ENCODE data around the gene ZIC1.

Gene ZIC1

DNA sequence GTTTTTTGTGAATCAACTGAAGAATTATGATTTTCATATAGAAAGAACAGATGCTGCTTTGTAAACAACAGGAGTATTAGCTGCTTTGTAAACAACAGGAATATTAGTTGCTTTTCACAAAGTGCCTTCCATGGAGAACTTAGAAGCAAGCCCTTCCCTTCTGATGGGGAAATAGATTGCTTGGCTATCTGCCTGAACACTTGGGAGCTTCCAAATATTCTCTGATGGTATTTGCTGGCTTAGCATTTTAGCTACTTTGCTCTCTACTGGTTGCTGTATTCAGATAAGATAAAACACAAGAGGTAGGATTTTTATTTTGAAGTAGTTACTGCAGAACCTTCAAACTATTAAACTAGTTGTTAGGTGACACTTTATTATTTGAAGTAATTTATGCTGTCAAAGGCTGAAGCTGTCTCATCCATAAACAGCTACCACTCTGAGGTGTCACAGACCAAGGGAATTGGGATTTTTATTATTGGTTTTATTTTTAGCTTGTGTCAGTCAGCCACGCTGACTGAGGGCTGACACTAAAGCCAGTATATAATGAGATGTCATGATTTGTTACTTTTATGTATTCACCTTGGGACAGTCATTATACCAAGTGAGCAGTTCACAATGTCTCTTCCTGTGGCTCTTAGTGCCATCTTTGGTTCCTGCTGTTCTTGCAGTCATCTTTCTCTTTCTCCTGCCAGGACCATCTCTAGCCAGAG, 50.0 kb downstream of the ZIC1 start:
- Histone ChIP-seq H3K36me3 (ENCODE audit: control insufficient read depth, low read depth, low read length) (no peaks in the 10 kb centered on the region), H3K27me3 (ENCODE audit: control insufficient read depth, insufficient read depth, low read length) (no peaks in the 10 kb centered on the region), H3K9ac (ENCODE audit: low read length) (no peak overlapping the region), H3K4me1 (ENCODE audit: control insufficient read depth, low read depth, low read length) (peaks cover 6% of the 10 kb centered on the region), H3K4me3 (ENCODE audit: low read length) (no peak overlapping the region), H3K27ac (ENCODE audit: low read length) (no peak overlapping the region), H3K9me3 (ENCODE audit: control insufficient read depth, low read depth, low read length) (no peaks in the 10 kb centered on the region)

DNA sequence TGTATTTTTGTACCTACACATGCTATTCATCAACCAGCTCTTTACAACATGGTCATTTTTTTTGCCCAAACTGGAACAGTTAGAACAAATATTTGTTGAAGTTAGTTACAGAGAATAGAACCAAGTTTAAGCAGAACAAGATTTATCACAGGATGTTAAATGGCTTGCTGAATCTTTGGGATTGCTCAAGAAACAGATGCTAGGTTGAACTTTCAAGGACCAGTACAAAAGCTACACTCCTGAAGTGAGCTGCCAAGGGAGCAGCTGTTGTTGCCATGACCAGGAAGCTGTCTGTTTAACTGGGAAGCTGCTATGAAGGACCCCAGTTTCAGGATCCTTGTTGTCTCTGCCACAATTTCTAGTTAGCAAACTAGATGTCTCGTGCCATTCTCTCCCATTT, 53.7 kb downstream of the ZIC1 start:
- H3K9me3 ChIP-seq (ENCODE audit: control insufficient read depth, low read depth, low read length): no peaks in the 10 kb centered on the region
- H3K27me3 ChIP-seq (ENCODE audit: control insufficient read depth, insufficient read depth, low read length): no peaks in the 10 kb centered on the region

More for the DNA sequence above, 53.7 kb downstream of the ZIC1 start:
- Histone ChIP-seq H3K27ac (ENCODE audit: low read length) (no peak overlapping the region), H3K36me3 (ENCODE audit: control insufficient read depth, low read depth, low read length) (no peaks in the 10 kb centered on the region), H3K4me1 (ENCODE audit: control insufficient read depth, low read depth, low read length) (no peaks in the 10 kb centered on the region), H3K9ac (ENCODE audit: low read length) (no peak overlapping the region), H3K4me3 (ENCODE audit: low read length) (no peak overlapping the region)

Measured in iPS-18a (cell line).